WERI-Rb-1 (cell line): ENCODE data around the gene PRICKLE2.

ENCODE experiments used
- DNase-seq: peaks from one replicate; pipeline ENCODE4 v3.0.0-alpha.2; 2020
- H3K27ac ChIP-seq: fragments of 250-450 bp; sonication (Bioruptor Pico); 2 replicates; pipeline ENCODE4 v1.5.1; 2020; ENCODE audit warnings: mild to moderate bottlenecking, moderate library complexity
- H3K27me3 ChIP-seq: fragments of 250-450 bp; sonication (Bioruptor Pico); 2 replicates; pipeline ENCODE4 v1.5.1; 2021; ENCODE audit warnings: mild to moderate bottlenecking, low read depth, moderate library complexity; ENCODE audit not compliant: insufficient read depth, severe bottlenecking
- H3K36me3 ChIP-seq: fragments of 250-450 bp; sonication (Bioruptor Pico); 2 replicates; pipeline ENCODE4 v1.5.1; 2020; ENCODE audit warnings: mild to moderate bottlenecking, moderate library complexity
- H3K4me3 ChIP-seq: 2 replicates; pipeline ENCODE4 v1.5.1; 2011; ENCODE audit warnings: low read depth, mild to moderate bottlenecking, control low read depth, low read length
- H3K9me3 ChIP-seq: fragments of 250-450 bp; sonication (Bioruptor Pico); 2 replicates; pipeline ENCODE4 v1.5.1; 2021; ENCODE audit warnings: mild to moderate bottlenecking, moderate library complexity; ENCODE audit not compliant: severe bottlenecking
- CTCF ChIP-seq: IDR thresholded peaks from 2 replicates; pipeline ENCODE4 v1.5.1; 2011; ENCODE audit warnings: low read depth, mild to moderate bottlenecking, control low read depth, inconsistent platforms, low read length

Gene PRICKLE2

GRCh38 chr3:64058566-64058965 is 166.7 kb downstream of the PRICKLE2 start:
- Histone ChIP-seq H3K27me3 (no peaks in the 10 kb centered on the region), H3K27ac (no peak overlapping the region), H3K36me3 (no peaks in the 10 kb centered on the region), H3K4me3 (no peak overlapping the region), H3K9me3 (no peaks in the 10 kb centered on the region)
- no peak for DNase-seq
- TF ChIP-seq CTCF = no peak

GRCh38 chr3:64057231-64057630 is 168.0 kb downstream of the PRICKLE2 start:
- no peak for TF ChIP-seq CTCF
- H3K36me3 ChIP-seq = no peaks in the 10 kb centered on the region
- no peaks in the 10 kb centered on the region for H3K27me3 ChIP-seq
- H3K4me3 ChIP-seq = no peak overlapping the region
- H3K9me3 ChIP-seq = no peaks in the 10 kb centered on the region
- no peak overlapping the region for H3K27ac ChIP-seq
- no peak for DNase-seq

- Histone ChIP-seq H3K27ac (no peak overlapping the region), H3K36me3 (no peaks in the 10 kb centered on the region), H3K27me3 (no peaks in the 10 kb centered on the region), H3K9me3 (no peaks in the 10 kb centered on the region), H3K4me3 (no peak overlapping the region)
- DNase-seq = no peak
- no peak for TF ChIP-seq CTCF
Observed at GRCh38 chr3:64056606-64057180, 168.6 kb downstream of the PRICKLE2 start.

GRCh38 chr3:64055076-64055475 is 170.2 kb downstream of the PRICKLE2 start:
- Histone ChIP-seq H3K27ac (no peak overlapping the region), H3K27me3 (no peaks in the 10 kb centered on the region), H3K4me3 (no peak overlapping the region), H3K9me3 (no peaks in the 10 kb centered on the region), H3K36me3 (no peaks in the 10 kb centered on the region)
- TF ChIP-seq CTCF = no peak
- no peak for DNase-seq

- H3K36me3 ChIP-seq = no peaks in the 10 kb centered on the region
Observed at GRCh38 chr3:64054488-64054887, 170.8 kb downstream of the PRICKLE2 start.

More at GRCh38 chr3:64054488-64054887, 170.8 kb downstream of the PRICKLE2 start:
- H3K9me3 ChIP-seq = no peaks in the 10 kb centered on the region
- no peak overlapping the region for H3K27ac ChIP-seq
- no peak for TF ChIP-seq CTCF
- no peak for DNase-seq
- no peaks in the 10 kb centered on the region for H3K27me3 ChIP-seq
- H3K4me3 ChIP-seq = no peak overlapping the region
